Measurements from ENCODE around the gene SULT1C4. TPM values are rescaled to one million over a fixed set of nuclear protein-coding genes. Genes with fewer than 3 reads are reported as not detected.

Gene SULT1C4
- total RNA-seq, 1 donor from 2014 or later: not detected

- H3K4me3 Mint-ChIP-seq (ENCODE audit: low read depth): no peak overlapping the region
- peaks cover 4% of the 10 kb centered on the region for H3K4me1 Mint-ChIP-seq (ENCODE audit: low read depth)
- H3K27me3 Mint-ChIP-seq (ENCODE audit: low read depth): peaks cover 13% of the 10 kb centered on the region
- no peak for DNase-seq (ENCODE audit: low spot score)
- H3K27ac Mint-ChIP-seq: no peak overlapping the region
- H3K36me3 Mint-ChIP-seq (ENCODE audit: low read depth): no peaks in the 10 kb centered on the region
- H3K9me3 Mint-ChIP-seq: no peaks in the 10 kb centered on the region
- intact Hi-C loops (cut with micrococcal nuclease): no loop called here
These were observed 16.8 kb upstream of the SULT1C4 start for GRCh38 chr2:108360776-108361468.

- Mint-ChIP-seq H3K27ac (no peak overlapping the region), H3K4me3 (ENCODE audit: low read depth) (no peak overlapping the region), H3K27me3 (ENCODE audit: low read depth) (peaks cover 7% of the 10 kb centered on the region), H3K4me1 (ENCODE audit: low read depth) (peaks cover 4% of the 10 kb centered on the region), H3K36me3 (ENCODE audit: low read depth) (no peaks in the 10 kb centered on the region), H3K9me3 (no peaks in the 10 kb centered on the region)
- no peak for DNase-seq (ENCODE audit: low spot score)
- intact Hi-C loops (cut with micrococcal nuclease): no loop called here
These were observed 14.5 kb upstream of the SULT1C4 start for GRCh38 chr2:108363024-108363907.

GRCh38 chr2:108363908-108364225 lies 13.9 kb upstream of the SULT1C4 start:
- Mint-ChIP-seq H3K27me3 (ENCODE audit: low read depth) (peaks cover 7% of the 10 kb centered on the region), H3K4me3 (ENCODE audit: low read depth) (no peak overlapping the region), H3K4me1 (ENCODE audit: low read depth) (peaks cover 4% of the 10 kb centered on the region), H3K9me3 (no peaks in the 10 kb centered on the region), H3K36me3 (ENCODE audit: low read depth) (no peaks in the 10 kb centered on the region), H3K27ac (no peak overlapping the region)
- intact Hi-C loops (cut with micrococcal nuclease): no loop called here
- no peak for DNase-seq (ENCODE audit: low spot score)

GRCh38 chr2:108364676-108365297 lies 13.0 kb upstream of the SULT1C4 start:
- peaks cover 7% of the 10 kb centered on the region for H3K27me3 Mint-ChIP-seq (ENCODE audit: low read depth)
- H3K4me3 Mint-ChIP-seq (ENCODE audit: low read depth): no peak overlapping the region
- no peaks in the 10 kb centered on the region for H3K4me1 Mint-ChIP-seq (ENCODE audit: low read depth)
- no peak for DNase-seq (ENCODE audit: low spot score)
- no peaks in the 10 kb centered on the region for H3K36me3 Mint-ChIP-seq (ENCODE audit: low read depth)
- no peak overlapping the region for H3K27ac Mint-ChIP-seq
- intact Hi-C loops (cut with micrococcal nuclease): no loop called here
- no peaks in the 10 kb centered on the region for H3K9me3 Mint-ChIP-seq

GRCh38 chr2:108365656-108366055 lies 12.1 kb upstream of the SULT1C4 start:
- Mint-ChIP-seq H3K27ac (no peak overlapping the region), H3K4me1 (ENCODE audit: low read depth) (no peaks in the 10 kb centered on the region), H3K4me3 (ENCODE audit: low read depth) (no peak overlapping the region), H3K9me3 (no peaks in the 10 kb centered on the region), H3K36me3 (ENCODE audit: low read depth) (no peaks in the 10 kb centered on the region), H3K27me3 (ENCODE audit: low read depth) (peaks cover 6% of the 10 kb centered on the region)
- intact Hi-C loops (cut with micrococcal nuclease): no loop called here
- no peak for DNase-seq (ENCODE audit: low spot score)

- Mint-ChIP-seq H3K9me3 (no peaks in the 10 kb centered on the region), H3K4me3 (ENCODE audit: low read depth) (no peak overlapping the region), H3K36me3 (ENCODE audit: low read depth) (no peaks in the 10 kb centered on the region), H3K27ac (no peak overlapping the region), H3K4me1 (ENCODE audit: low read depth) (no peaks in the 10 kb centered on the region), H3K27me3 (ENCODE audit: low read depth) (peaks cover 2% of the 10 kb centered on the region)
- no peak for DNase-seq (ENCODE audit: low spot score)
- intact Hi-C loops (cut with micrococcal nuclease): no loop called here
These were observed 10.7 kb upstream of the SULT1C4 start for GRCh38 chr2:108367014-108367413.

- no peak overlapping the region for H3K4me3 Mint-ChIP-seq (ENCODE audit: low read depth)
- no peaks in the 10 kb centered on the region for H3K4me1 Mint-ChIP-seq (ENCODE audit: low read depth)
- no peak for DNase-seq (ENCODE audit: low spot score)
- no peak overlapping the region for H3K27ac Mint-ChIP-seq
- no peaks in the 10 kb centered on the region for H3K36me3 Mint-ChIP-seq (ENCODE audit: low read depth)
- intact Hi-C loops (cut with micrococcal nuclease): no loop called here
- no peaks in the 10 kb centered on the region for H3K9me3 Mint-ChIP-seq
- H3K27me3 Mint-ChIP-seq (ENCODE audit: low read depth): peaks cover 2% of the 10 kb centered on the region
These were observed 10.1 kb upstream of the SULT1C4 start for GRCh38 chr2:108367561-108368175.

- Mint-ChIP-seq H3K27ac (no peak overlapping the region), H3K4me1 (ENCODE audit: low read depth) (no peaks in the 10 kb centered on the region), H3K27me3 (ENCODE audit: low read depth) (peaks cover 2% of the 10 kb centered on the region), H3K4me3 (ENCODE audit: low read depth) (no peak overlapping the region), H3K9me3 (no peaks in the 10 kb centered on the region), H3K36me3 (ENCODE audit: low read depth) (no peaks in the 10 kb centered on the region)
- no peak for DNase-seq (ENCODE audit: low spot score)
- intact Hi-C loops (cut with micrococcal nuclease): no loop called here
These were observed 8.6 kb upstream of the SULT1C4 start for GRCh38 chr2:108369153-108369552.

- no peak overlapping the region for H3K4me3 Mint-ChIP-seq (ENCODE audit: low read depth)
- DNase-seq (ENCODE audit: low spot score): no peak
- intact Hi-C loops (cut with micrococcal nuclease): no loop called here
- H3K27me3 Mint-ChIP-seq (ENCODE audit: low read depth): peaks cover 2% of the 10 kb centered on the region
- H3K27ac Mint-ChIP-seq: no peak overlapping the region
- H3K9me3 Mint-ChIP-seq: no peaks in the 10 kb centered on the region
- H3K36me3 Mint-ChIP-seq (ENCODE audit: low read depth): no peaks in the 10 kb centered on the region
- no peaks in the 10 kb centered on the region for H3K4me1 Mint-ChIP-seq (ENCODE audit: low read depth)
These were observed 7.7 kb upstream of the SULT1C4 start for GRCh38 chr2:108370080-108370479.

- Mint-ChIP-seq H3K4me1 (ENCODE audit: low read depth) (peaks cover 6% of the 10 kb centered on the region), H3K27me3 (ENCODE audit: low read depth) (peaks cover 7% of the 10 kb centered on the region), H3K27ac (no peak overlapping the region), H3K4me3 (ENCODE audit: low read depth) (no peak overlapping the region), H3K36me3 (ENCODE audit: low read depth) (no peaks in the 10 kb centered on the region), H3K9me3 (no peaks in the 10 kb centered on the region)
- intact Hi-C loops (cut with micrococcal nuclease): no loop called here
- DNase-seq (ENCODE audit: low spot score): no peak
These were observed 980 bp upstream of the SULT1C4 start for GRCh38 chr2:108376774-108377173.

- Mint-ChIP-seq H3K27me3 (ENCODE audit: low read depth) (peaks cover 7% of the 10 kb centered on the region), H3K4me1 (ENCODE audit: low read depth) (peaks cover 6% of the 10 kb centered on the region), H3K4me3 (ENCODE audit: low read depth) (no peak overlapping the region), H3K27ac (no peak overlapping the region), H3K36me3 (ENCODE audit: low read depth) (no peaks in the 10 kb centered on the region), H3K9me3 (no peaks in the 10 kb centered on the region)
- no peak for DNase-seq (ENCODE audit: low spot score)
- intact Hi-C loops (cut with micrococcal nuclease): no loop called here
These were observed 353 bp upstream of the SULT1C4 start for GRCh38 chr2:108377401-108377800.

- DNase-seq (ENCODE audit: low spot score): no peak
- Mint-ChIP-seq H3K27ac (no peak overlapping the region), H3K9me3 (no peaks in the 10 kb centered on the region), H3K36me3 (ENCODE audit: low read depth) (no peaks in the 10 kb centered on the region), H3K4me3 (ENCODE audit: low read depth) (no peak overlapping the region), H3K27me3 (ENCODE audit: low read depth) (peaks cover 7% of the 10 kb centered on the region), H3K4me1 (ENCODE audit: low read depth) (peaks cover 6% of the 10 kb centered on the region)
- intact Hi-C loops (cut with micrococcal nuclease): no loop called here
These were observed 1.1 kb downstream of the SULT1C4 start for GRCh38 chr2:108378851-108379250.

- no peaks in the 10 kb centered on the region for H3K9me3 Mint-ChIP-seq
- no peak overlapping the region for H3K4me3 Mint-ChIP-seq (ENCODE audit: low read depth)
- DNase-seq (ENCODE audit: low spot score): no peak
- intact Hi-C loops (cut with micrococcal nuclease): no loop called here
- no peak overlapping the region for H3K27ac Mint-ChIP-seq
- H3K4me1 Mint-ChIP-seq (ENCODE audit: low read depth): peaks cover 6% of the 10 kb centered on the region
- peaks cover 8% of the 10 kb centered on the region for H3K27me3 Mint-ChIP-seq (ENCODE audit: low read depth)
- no peaks in the 10 kb centered on the region for H3K36me3 Mint-ChIP-seq (ENCODE audit: low read depth)
These were observed 4.4 kb downstream of the SULT1C4 start for GRCh38 chr2:108382196-108382595.
